Kidney (tissue), 14 donors: Measurements from ENCODE around the gene CYP4F8. TPM values are rescaled to one million over a fixed set of nuclear protein-coding genes. Genes with fewer than 3 reads are reported as not detected.

Experiments
- DNase-seq, 5 donors: peaks; one replicate each; pipeline ENCODE4 v3.0.0-alpha.2; 2013 to 2020
- FAIRE-seq: peaks from 2 replicates; lab custom pipeline; 2012; peaks lifted over from hg19 to GRCh38; lab: Jason Lieb, UNC
- H3K27ac ChIP-seq, 2 donors: one replicate each; pipeline ENCODE4 v1.7.0; 2013; ENCODE audit warnings: low read depth in 2 of 2, low read length in 2 of 2, inconsistent platforms in 1 of 2
- H3K27me3 ChIP-seq: one replicate; pipeline ENCODE4 v1.7.1; 2013; ENCODE audit warnings: low read length, inconsistent platforms; ENCODE audit not compliant: control insufficient read depth, insufficient read depth
- H3K36me3 ChIP-seq, 3 donors: one replicate each; pipeline versions ENCODE4 v1.7.0 to v1.7.1; 2013; ENCODE audit warnings: low read length in 3 of 3, control low read depth in 1 of 3, inconsistent platforms in 1 of 3; ENCODE audit not compliant: insufficient read depth in 3 of 3, control insufficient read depth in 2 of 3
- H3K4me1 ChIP-seq, 3 donors: one replicate each; pipeline versions ENCODE4 v1.7.0 to v1.7.1; 2013; ENCODE audit warnings: low read length in 3 of 3, inconsistent platforms in 1 of 3, low read depth in 1 of 3; ENCODE audit not compliant: control insufficient read depth in 2 of 3, insufficient read depth in 2 of 3
- H3K4me3 ChIP-seq, 3 donors: one replicate each; pipeline versions ENCODE4 v1.7.0 to v1.8.1; 2013; ENCODE audit warnings: low read length in 3 of 3, control low read depth in 1 of 3, inconsistent platforms in 1 of 3
- H3K9ac ChIP-seq, 3 donors: one replicate each; pipeline versions ENCODE4 v1.7.0 to v1.7.1; 2013; ENCODE audit warnings: low read length in 3 of 3, control low read depth in 1 of 3, inconsistent platforms in 1 of 3
- H3K9me3 ChIP-seq, 3 donors: one replicate each; pipeline versions ENCODE4 v1.7.0 to v1.7.1; 2013; ENCODE audit warnings: low read length in 3 of 3, control low read depth in 1 of 3, inconsistent platforms in 1 of 3; ENCODE audit not compliant: control insufficient read depth in 2 of 3, insufficient read depth in 1 of 3
- CTCF ChIP-seq: IDR thresholded peaks from 3 replicates; pipeline ENCODE4 v1.5.1; 2012; ENCODE audit warnings: mild to moderate bottlenecking, moderate library complexity, borderline replicate concordance; ENCODE audit not compliant: insufficient read depth; ENCODE audit errors: extremely low read depth
- intact Hi-C: fragments of 100-400 bp; cut with DNase I; formaldehyde crosslinking; loops from one replicate; pipeline ENCODE4 v1.11.1; 2022
- polyA plus RNA-seq: library from polyadenylated mRNA; stranded (reverse); fragments of 350-450 nt; fragmentation: Illumina TruSeq; extraction: RNeasy Lipid Tissue Mini Kit (QIAGEN cat#74804); gene quantifications from one replicate; pipeline ENCODE4 v1.2.3, GENCODE V29; 2014; ENCODE audit warnings: low read depth, low replicate concordance; ENCODE audit not compliant: insufficient read depth
- total RNA-seq: library from RNA; stranded (reverse); fragmentation: NEBNext Ultra II Directional; extraction: Animal tissue kit (Norgen Biotek cat#: 25700); gene quantifications from one replicate; pipeline ENCODE4 v1.2.1, GENCODE V29; 2021
- donor health status: control.
- donor health status: control.
- donor health status: control.
- donor health status: control.
- donor health status: control.
- donor health status: DM: yes; HTN: yes; CAD: no.
- donor health status: Normal renal cell carcinoma (clear cell type).

Gene CYP4F8
- total and polyA plus RNA-seq, 2 donors from 2014 or later, result not detected

GRCh38 chr19:15635016-15635805, 20.2 kb downstream of the CYP4F8 start:
- H3K27ac ChIP-seq, result no peak overlapping the region
- TF ChIP-seq CTCF, result no peak

GRCh38 chr19:15636026-15636425, 21.0 kb downstream of the CYP4F8 start:
- intact Hi-C loops, result no loop called here
- H3K4me1 ChIP-seq, result peaks cover 0 to 11% (median 0%) of the 10 kb centered on the region in 3 donors
- DNase-seq, result no peak
- FAIRE-seq, result no peak
- TF ChIP-seq CTCF, result no peak
- H3K27ac ChIP-seq, result no peak overlapping the region
- no peaks in the 10 kb centered on the region for H3K36me3 ChIP-seq
- H3K4me3 ChIP-seq, result no peak overlapping the region
- no peak overlapping the region for H3K9ac ChIP-seq
- no peaks in the 10 kb centered on the region for H3K27me3 ChIP-seq
- no peaks in the 10 kb centered on the region for H3K9me3 ChIP-seq

More at GRCh38 chr19:15635016-15635805, 20.2 kb downstream of the CYP4F8 start:
- Histone ChIP-seq H3K9me3 (no peaks in the 10 kb centered on the region), H3K27me3 (no peaks in the 10 kb centered on the region), H3K9ac (no peak overlapping the region), H3K4me3 (no peak overlapping the region), H3K36me3 (no peaks in the 10 kb centered on the region), H3K4me1 (peaks cover 0 to 7% (median 0%) of the 10 kb centered on the region in 3 donors)
- DNase-seq, result no peak
- intact Hi-C loops, result no loop called here
- FAIRE-seq, result no peak

GRCh38 chr19:15639596-15639995, 24.6 kb downstream of the CYP4F8 start:
- Histone ChIP-seq H3K36me3 (no peaks in the 10 kb centered on the region), H3K4me3 (no peak overlapping the region), H3K9ac (no peak overlapping the region), H3K27me3 (no peaks in the 10 kb centered on the region), H3K27ac (peak overlapping the region; percentile 18 to 56), H3K9me3 (no peaks in the 10 kb centered on the region), H3K4me1 (peaks cover 0 to 11% (median 2%) of the 10 kb centered on the region in 3 donors)
- TF ChIP-seq CTCF, result no peak
- DNase-seq (no peak), FAIRE-seq (no peak)
- intact Hi-C loops, result no loop called here
